ENCODE measurements around the gene AUTS2.
A peak's percentile ranks its signal among the peaks of the same experiment; 100 is the strongest.

AUTS2 gene

GRCh38 chr7:70353330-70353945, 755.2 kb downstream of the AUTS2 start:
- H3K36me3 Mint-ChIP-seq (ENCODE audit: low read depth), result no peaks in the 10 kb centered on the region
- H3K9me3 Mint-ChIP-seq, result no peaks in the 10 kb centered on the region

GRCh38 chr7:70353946-70354335, 755.7 kb downstream of the AUTS2 start:
- H3K4me3 Mint-ChIP-seq, result no peak overlapping the region
- no peaks in the 10 kb centered on the region for H3K9me3 Mint-ChIP-seq
- H3K27ac Mint-ChIP-seq, result peak overlapping the region in 2 of 3 experiments; percentile 16 to 54
- H3K27me3 Mint-ChIP-seq (ENCODE audit: low read depth), result peaks cover 8% of the 10 kb centered on the region
- TF ChIP-seq CTCF (IDR thresholded peaks at IDR 0.05; ENCODE audit: unreplicated experiment in 3 of 3), result no peak
- H3K4me1 Mint-ChIP-seq, result peaks cover 68% of the 10 kb centered on the region
- H3K36me3 Mint-ChIP-seq (ENCODE audit: low read depth), result no peaks in the 10 kb centered on the region

More at GRCh38 chr7:70353330-70353945, 755.2 kb downstream of the AUTS2 start:
- H3K27ac Mint-ChIP-seq, result peak overlapping the region in 2 of 3 experiments; percentile 16 to 54
- peaks cover 68% of the 10 kb centered on the region for H3K4me1 Mint-ChIP-seq
- no peak for TF ChIP-seq CTCF (IDR thresholded peaks at IDR 0.05; ENCODE audit: unreplicated experiment in 3 of 3)
- no peak overlapping the region for H3K4me3 Mint-ChIP-seq
- peaks cover 7% of the 10 kb centered on the region for H3K27me3 Mint-ChIP-seq (ENCODE audit: low read depth)

- Mint-ChIP-seq H3K27me3 (ENCODE audit: low read depth) (peaks cover 8% of the 10 kb centered on the region), H3K27ac (peak overlapping the region; percentile 38 to 74 (median 54)), H3K4me3 (peak overlapping the region in 2 of 3 experiments; percentile 10 to 14), H3K36me3 (ENCODE audit: low read depth) (no peaks in the 10 kb centered on the region), H3K9me3 (no peaks in the 10 kb centered on the region), H3K4me1 (peaks cover 65% of the 10 kb centered on the region)
- TF ChIP-seq CTCF (IDR thresholded peaks at IDR 0.05; ENCODE audit: unreplicated experiment in 3 of 3), result no peak
Measured at GRCh38 chr7:70354409-70355169, 756.3 kb downstream of the AUTS2 start.

GRCh38 chr7:70355198-70356020, 757.1 kb downstream of the AUTS2 start:
- no peak for TF ChIP-seq CTCF (IDR thresholded peaks at IDR 0.05; ENCODE audit: unreplicated experiment in 3 of 3)
- H3K9me3 Mint-ChIP-seq, result no peaks in the 10 kb centered on the region
- H3K36me3 Mint-ChIP-seq (ENCODE audit: low read depth), result no peaks in the 10 kb centered on the region
- H3K4me1 Mint-ChIP-seq, result peaks cover 60% of the 10 kb centered on the region
- H3K27me3 Mint-ChIP-seq (ENCODE audit: low read depth), result peaks cover 8% of the 10 kb centered on the region
- H3K27ac Mint-ChIP-seq, result peak overlapping the region; percentile 54 to 74 (median 70)
- H3K4me3 Mint-ChIP-seq, result peak overlapping the region; percentile 6 to 61 (median 57)

- H3K9me3 Mint-ChIP-seq, result no peaks in the 10 kb centered on the region
- no peak for TF ChIP-seq CTCF (IDR thresholded peaks at IDR 0.05; ENCODE audit: unreplicated experiment in 3 of 3)
- peaks cover 60% of the 10 kb centered on the region for H3K4me1 Mint-ChIP-seq
Measured at GRCh38 chr7:70356085-70356786, 758.0 kb downstream of the AUTS2 start.

More at GRCh38 chr7:70356085-70356786, 758.0 kb downstream of the AUTS2 start:
- Mint-ChIP-seq H3K27ac (peak overlapping the region; percentile 54 to 74 (median 70)), H3K27me3 (ENCODE audit: low read depth) (peaks cover 7% of the 10 kb centered on the region), H3K4me3 (no peak overlapping the region), H3K36me3 (ENCODE audit: low read depth) (no peaks in the 10 kb centered on the region)
